ENCODE results near the gene EXD2.

EXD2 gene

GRCh38 chr14:69151458-69152180 is 39.7 kb upstream of the EXD2 start:
- Histone ChIP-seq H4K20me1 (ENCODE audit: insufficient read depth) (no peaks in the 10 kb centered on the region), H3K4me1 (ENCODE audit: low read depth, poor library complexity, severe bottlenecking) (peaks cover 15% of the 10 kb centered on the region), H3K36me3 (ENCODE audit: insufficient read depth) (no peaks in the 10 kb centered on the region), H3K79me2 (ENCODE audit: insufficient read depth, low read depth) (peaks cover 34% of the 10 kb centered on the region), H3K4me2 (peak overlapping the region; percentile 60), H3K27ac (peak overlapping the region; percentile 47), H3K9ac (peak overlapping the region; percentile 71), H3K4me3 (IDR thresholded peaks at IDR 0.05; ENCODE audit: insufficient read depth, low read depth, low read length) (no peak overlapping the region), H3K27me3 (ENCODE audit: insufficient read depth, low read depth) (no peaks in the 10 kb centered on the region), H2AFZ (ENCODE audit: low read depth) (peak overlapping the region; percentile 73; the same call in 1 of the 2 replicates)
- TF ChIP-seq CTCF (conservative IDR thresholded peaks at IDR 0.05; ENCODE audit: low read depth, low read length) = 0 out of 2 replicates have a peak, but pooled peaks have one; percentile 17

GRCh38 chr14:69152181-69152901 is 39.0 kb upstream of the EXD2 start:
- Histone ChIP-seq H2AFZ (ENCODE audit: low read depth) (peak overlapping the region; percentile 73), H3K27ac (peak overlapping the region; percentile 47), H3K79me2 (ENCODE audit: insufficient read depth, low read depth) (peaks cover 32% of the 10 kb centered on the region), H3K4me1 (ENCODE audit: low read depth, poor library complexity, severe bottlenecking) (peaks cover 15% of the 10 kb centered on the region), H3K9ac (peak overlapping the region; percentile 71), H3K36me3 (ENCODE audit: insufficient read depth) (no peaks in the 10 kb centered on the region), H3K4me3 (IDR thresholded peaks at IDR 0.05; ENCODE audit: insufficient read depth, low read depth, low read length) (no peak overlapping the region), H3K4me2 (peak overlapping the region; percentile 8; the same call in 1 of the 2 replicates), H4K20me1 (ENCODE audit: insufficient read depth) (no peaks in the 10 kb centered on the region), H3K27me3 (ENCODE audit: insufficient read depth, low read depth) (no peaks in the 10 kb centered on the region)
- TF ChIP-seq CTCF (conservative IDR thresholded peaks at IDR 0.05; ENCODE audit: low read depth, low read length) = no peak

- H3K4me2 ChIP-seq = peak within 1 kb of the TSS; percentile 25
- TF ChIP-seq CTCF (conservative IDR thresholded peaks at IDR 0.05; ENCODE audit: low read depth, low read length) = no peak
- peak within 1 kb of the TSS; percentile 47 for H3K27ac ChIP-seq
- no peaks in the 10 kb centered on the region for H3K36me3 ChIP-seq (ENCODE audit: insufficient read depth)
- peak within 1 kb of the TSS; percentile 71 for H3K9ac ChIP-seq
- H3K79me2 ChIP-seq (ENCODE audit: insufficient read depth, low read depth) = peaks cover 27% of the 10 kb centered on the region
- no peaks in the 10 kb centered on the region for H3K27me3 ChIP-seq (ENCODE audit: insufficient read depth, low read depth)
- no peak within 1 kb of the TSS for H3K4me3 ChIP-seq (IDR thresholded peaks at IDR 0.05; ENCODE audit: insufficient read depth, low read depth, low read length)
- no peaks in the 10 kb centered on the region for H4K20me1 ChIP-seq (ENCODE audit: insufficient read depth)
- H2AFZ ChIP-seq (ENCODE audit: low read depth) = peak within 1 kb of the TSS; percentile 73
- H3K4me1 ChIP-seq (ENCODE audit: low read depth, poor library complexity, severe bottlenecking) = peaks cover 15% of the 10 kb centered on the region
Observed at GRCh38 chr14:69152902-69153151, 38.5 kb upstream of the EXD2 start, which contains the start of gene DCAF5. DCAF5 (minus strand) TSS chr14:69153119; CDS start chr14:69152978, 141 bp downstream.

GRCh38 chr14:69153152-69153872 is 38.0 kb upstream of the EXD2 start:
- H3K27me3 ChIP-seq (ENCODE audit: insufficient read depth, low read depth) = no peaks in the 10 kb centered on the region
- TF ChIP-seq CTCF (conservative IDR thresholded peaks at IDR 0.05; ENCODE audit: low read depth, low read length) = no peak
- H3K27ac ChIP-seq = no peak overlapping the region
- peaks cover 26% of the 10 kb centered on the region for H3K79me2 ChIP-seq (ENCODE audit: insufficient read depth, low read depth)
- no peaks in the 10 kb centered on the region for H3K36me3 ChIP-seq (ENCODE audit: insufficient read depth)
- H4K20me1 ChIP-seq (ENCODE audit: insufficient read depth) = no peaks in the 10 kb centered on the region
- peak overlapping the region; percentile 25 for H3K4me2 ChIP-seq
- H2AFZ ChIP-seq (ENCODE audit: low read depth) = peak overlapping the region; percentile 61
- H3K4me3 ChIP-seq (IDR thresholded peaks at IDR 0.05; ENCODE audit: insufficient read depth, low read depth, low read length) = no peak overlapping the region
- H3K9ac ChIP-seq = no peak overlapping the region
- peaks cover 15% of the 10 kb centered on the region for H3K4me1 ChIP-seq (ENCODE audit: low read depth, poor library complexity, severe bottlenecking)

Measured in KMS-11 (cell line).